Measurements from ENCODE around the gene CNIH4.

GRCh38 chr1:224427346-224427745 is 70.7 kb downstream of the CNIH4 start:
- TF ChIP-seq ATF3 (IDR thresholded peaks at IDR 0.05; ENCODE audit: borderline replicate concordance, extremely low read depth, low read depth, low read length) (no peak), ZBTB11 (CRISPR knock-in tag; IDR thresholded peaks at IDR 0.05) (no peak), CTCF (IDR thresholded peaks at IDR 0.05 in 2 of 3, conservative IDR thresholded peaks at IDR 0.05 in 1 of 3; ENCODE audit: control insufficient read depth in 2 of 3, extremely low read depth in 1 of 3, insufficient read depth in 1 of 3, low read depth in 3 of 3, low read length in 3 of 3) (no peak), ZSCAN29 (IDR thresholded peaks at IDR 0.05) (no peak), POLR2A (IDR thresholded peaks at IDR 0.05; ENCODE audit: low read depth, low read length) (no peak), NKRF (conservative IDR thresholded peaks at IDR 0.05) (no peak), NFYB (IDR thresholded peaks at IDR 0.05; ENCODE audit: insufficient read depth, low read depth, low read length) (no peak), HDGF (IDR thresholded peaks at IDR 0.05) (no peak), TARDBP (IDR thresholded peaks at IDR 0.05; ENCODE audit: borderline replicate concordance) (no peak), CHD4 (IDR thresholded peaks at IDR 0.05) (no peak), JUNB (IDR thresholded peaks at IDR 0.05) (no peak), CEBPB (IDR thresholded peaks at IDR 0.05; ENCODE audit: borderline replicate concordance in 1 of 2, low read depth in 2 of 2, low read length in 2 of 2) (no peak), PKNOX1 (IDR thresholded peaks at IDR 0.05) (no peak)
